ENCODE measurements around the gene HSPE1.

GRCh38 chr2:197454923-197455322, 45.3 kb upstream of the HSPE1 start:
- TF ChIP-seq CTCF (IDR thresholded peaks at IDR 0.05; ENCODE audit: insufficient read depth, low read length) (no peak), GABPA (IDR thresholded peaks at IDR 0.05; ENCODE audit: low read depth) (no peak), POLR2AphosphoS5 (IDR thresholded peaks at IDR 0.05; ENCODE audit: low read depth) (no peak)
